Left hindlimb (tissue), 1 donor: ENCODE results near the gene CHCHD3.
"Not testable (repeated sequence)": the region's sequence is repeated elsewhere in the genome, so short reads cannot be mapped to it uniquely, and the experiment has no call there.

Experiments used
- DNase-seq: peaks from one replicate; pipeline ENCODE4 v3.0.0-alpha.2; 2018

The CHCHD3 gene

GRCh38 chr7:132942701-132943100, 139.2 kb downstream of the CHCHD3 start:
- no peak for DNase-seq

- no peak for DNase-seq
Observed at GRCh38 chr7:132941905-132942304, 140.0 kb downstream of the CHCHD3 start.

GRCh38 chr7:132941428-132941827, 140.5 kb downstream of the CHCHD3 start:
- DNase-seq = no peak

- no peak for DNase-seq
Observed at GRCh38 chr7:132940084-132940483, 141.8 kb downstream of the CHCHD3 start.

DNA sequence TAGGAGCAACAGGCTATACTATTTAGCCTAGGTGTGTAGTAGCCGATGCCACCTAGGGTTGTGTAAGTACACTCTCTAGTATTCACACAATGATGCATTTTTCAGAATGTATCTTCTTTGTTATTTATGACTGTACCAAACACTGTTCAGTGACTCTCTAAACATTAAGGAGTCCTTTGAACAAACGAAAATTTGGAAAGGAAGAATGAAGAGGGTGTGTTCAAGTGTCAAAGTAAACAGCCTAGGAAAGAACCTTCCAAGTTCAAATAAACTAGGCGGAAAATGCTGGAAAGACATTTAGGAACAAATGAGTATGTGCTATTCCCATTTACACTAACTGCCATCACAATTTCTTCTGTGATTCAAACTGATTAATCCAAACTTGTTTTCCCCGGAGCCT, 142.4 kb downstream of the CHCHD3 start:
- DNase-seq = no peak

DNA sequence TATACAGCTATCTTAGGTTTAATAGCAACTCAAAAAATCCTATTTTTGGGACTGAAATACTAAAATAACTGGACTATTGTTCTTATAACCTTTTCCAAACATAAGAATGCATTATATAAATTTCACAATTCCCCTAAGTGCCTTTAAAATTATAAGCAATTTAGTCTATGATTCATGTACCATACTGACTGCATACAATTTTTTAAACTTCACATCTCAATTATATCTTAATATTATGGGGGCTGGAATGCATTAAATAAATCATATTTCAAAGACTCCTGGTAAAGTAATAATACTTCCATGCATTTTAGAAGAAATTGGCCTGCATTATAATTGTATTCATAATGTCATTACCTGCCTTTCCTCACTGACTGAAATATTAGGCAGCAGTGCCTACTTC, 144.6 kb downstream of the CHCHD3 start:
- no peak for DNase-seq

GRCh38 chr7:132935608-132936007, 146.3 kb downstream of the CHCHD3 start:
- no peak for DNase-seq

DNA sequence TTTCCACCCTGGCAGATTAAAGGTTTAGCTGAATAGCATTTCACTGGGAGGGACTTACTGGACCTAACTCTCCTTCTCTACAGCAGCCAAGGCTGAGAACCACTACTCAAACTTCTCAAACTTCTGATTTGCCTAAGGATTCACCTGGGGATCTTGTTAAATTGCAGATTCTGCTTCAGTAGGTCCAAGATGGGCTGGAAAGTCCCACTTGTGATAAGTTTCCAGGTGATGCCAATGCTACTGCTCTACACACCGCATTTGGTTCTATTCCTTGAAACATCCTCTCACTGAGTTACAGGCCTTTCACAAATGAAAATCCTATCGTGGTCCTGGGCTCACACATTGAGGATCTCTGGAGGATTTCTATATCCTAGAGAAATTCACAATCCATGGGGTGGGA, 147.9 kb downstream of the CHCHD3 start:
- no peak for DNase-seq

DNA sequence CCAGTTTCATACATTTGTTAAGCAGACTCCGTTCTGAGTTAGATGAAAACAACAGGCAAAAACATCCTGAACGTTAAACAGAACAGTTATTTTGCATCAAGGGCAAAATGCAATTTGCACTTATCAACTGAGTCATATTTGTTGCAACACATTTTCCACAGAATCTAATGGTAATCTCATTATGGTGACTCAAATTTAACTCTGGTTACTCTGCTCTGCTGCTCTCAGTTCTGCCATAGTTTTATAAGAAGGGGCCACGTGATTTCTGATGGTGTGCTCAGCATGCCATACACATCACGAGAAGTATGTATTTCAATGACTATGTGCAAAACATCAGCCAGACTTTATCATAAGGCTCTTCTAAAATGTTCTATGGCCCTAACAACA, 148.8 kb downstream of the CHCHD3 start:
- no peak for DNase-seq

DNA sequence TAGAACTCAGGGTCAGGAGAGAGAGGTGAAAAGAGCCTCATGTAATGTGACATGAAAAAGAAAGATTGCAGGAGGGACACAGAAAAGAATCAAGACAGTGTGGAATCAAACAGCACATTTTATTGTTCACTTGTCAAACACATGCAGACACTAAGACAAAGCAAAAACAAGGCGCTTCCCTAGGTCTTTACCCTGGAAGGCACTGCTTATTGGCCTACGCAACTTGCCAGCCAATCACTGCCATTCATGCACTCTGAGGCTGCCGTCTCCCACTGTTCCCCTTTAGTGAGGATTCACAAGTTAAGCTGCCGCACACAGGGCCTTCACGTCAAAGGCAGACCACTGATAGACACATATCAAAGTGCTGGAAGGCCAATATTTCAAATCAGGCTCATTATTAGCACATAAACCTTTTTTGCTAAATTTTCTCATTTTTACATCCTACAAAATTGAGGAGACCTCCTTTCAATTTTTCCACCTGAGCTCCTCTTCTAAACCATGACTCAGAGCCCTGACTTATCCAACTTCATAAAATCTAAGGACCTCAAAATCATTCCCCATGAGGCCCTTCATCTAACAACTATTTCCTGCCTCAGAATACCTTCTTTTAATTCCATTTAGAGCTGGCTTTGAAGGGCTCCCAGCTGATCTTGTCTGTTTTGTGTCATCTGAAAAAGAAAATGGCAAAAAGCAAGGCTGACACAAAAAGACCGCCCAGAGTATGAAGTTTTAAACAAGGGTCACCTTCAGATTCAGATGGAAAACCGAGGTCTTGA, 149.4 kb downstream of the CHCHD3 start:
- DNase-seq = no peak

DNA sequence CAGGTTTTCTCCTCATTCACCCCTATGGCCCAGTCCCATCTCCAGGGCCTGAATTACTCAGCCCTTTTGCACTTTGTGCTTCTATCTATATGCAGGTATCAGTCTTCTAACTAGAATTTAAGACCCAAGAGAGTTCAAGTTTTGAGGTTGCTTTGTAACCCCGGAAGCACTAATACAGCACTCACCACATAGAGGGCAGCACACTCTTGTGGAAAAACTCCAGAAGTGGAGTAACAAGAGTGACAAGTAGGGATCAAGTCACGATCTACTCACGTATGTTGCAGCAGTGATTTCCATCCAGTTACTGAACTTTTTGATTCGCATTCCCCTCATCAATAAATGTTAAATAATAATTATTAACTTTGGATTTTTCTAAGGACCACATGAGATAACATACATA, 151.0 kb downstream of the CHCHD3 start:
- DNase-seq = no peak

DNA sequence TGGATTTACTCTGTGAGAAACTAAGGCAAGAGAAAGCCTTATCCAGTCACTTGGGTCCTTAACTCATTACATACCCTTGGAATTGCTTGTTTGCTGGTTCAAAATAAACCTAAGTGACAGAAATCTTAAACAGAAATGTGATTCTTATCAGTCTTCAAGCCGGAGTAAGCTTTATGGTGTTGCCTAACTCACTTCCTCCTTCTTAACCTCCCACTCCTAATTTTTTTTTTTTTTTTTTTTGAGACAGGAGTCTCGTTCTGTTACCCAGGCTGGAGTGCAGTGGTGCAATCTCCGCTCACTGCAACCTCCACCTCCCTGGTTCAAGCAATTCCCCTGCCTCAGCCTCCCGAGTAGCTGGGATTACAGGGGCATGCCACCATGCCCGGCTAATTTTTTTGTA, 151.9 kb downstream of the CHCHD3 start:
- not testable (repeated sequence) for DNase-seq

- DNase-seq = no peak
Observed at GRCh38 chr7:132919771-132920170, 162.1 kb downstream of the CHCHD3 start.

GRCh38 chr7:132915647-132916046, 166.2 kb downstream of the CHCHD3 start:
- no peak for DNase-seq

DNA sequence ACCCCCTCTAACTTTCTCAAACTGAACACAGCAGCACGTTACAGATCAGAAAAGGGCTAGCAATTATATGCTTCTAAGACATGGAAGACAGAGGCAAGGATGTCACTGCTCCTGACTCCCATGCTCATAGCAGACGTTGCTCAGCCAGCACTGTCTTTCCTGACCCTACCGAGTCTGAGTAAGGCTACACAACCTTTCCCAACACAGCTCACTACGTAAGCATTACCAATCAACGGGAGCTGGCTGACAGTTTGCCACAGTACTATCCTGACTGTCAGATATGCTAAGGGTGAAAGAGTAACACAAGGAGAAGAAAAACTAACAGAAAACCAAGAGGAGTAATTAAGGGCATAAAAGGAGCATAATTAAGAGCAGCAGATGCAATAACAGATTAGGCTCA, 171.2 kb downstream of the CHCHD3 start:
- no peak for DNase-seq

DNA sequence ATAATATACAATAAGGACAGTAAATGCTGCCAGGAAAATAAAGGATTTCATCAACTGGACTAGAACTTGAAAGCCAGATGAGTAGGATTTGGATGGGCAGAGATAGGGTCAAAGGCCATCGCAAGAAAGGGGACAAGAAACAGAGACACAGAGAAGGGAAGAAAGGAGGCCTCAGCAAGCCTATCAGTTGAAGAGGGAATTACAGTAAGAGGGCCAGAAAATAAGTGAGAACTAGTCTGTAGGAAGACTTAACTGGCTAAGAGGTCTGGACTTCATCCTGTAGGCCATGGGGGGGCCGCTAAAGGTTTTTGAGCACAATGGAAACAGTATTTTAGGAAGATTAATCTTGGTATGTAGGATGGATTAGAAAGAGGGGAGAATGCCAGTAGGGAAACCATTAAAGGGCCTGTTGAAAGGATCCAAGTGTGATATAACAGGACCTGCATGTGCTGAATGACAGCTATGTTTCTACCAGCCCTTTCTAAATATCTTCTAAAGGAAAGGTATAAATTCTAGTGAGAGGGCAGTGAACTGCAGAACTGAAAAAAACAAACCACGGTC, 174.4 kb downstream of the CHCHD3 start:
- no peak for DNase-seq

DNA sequence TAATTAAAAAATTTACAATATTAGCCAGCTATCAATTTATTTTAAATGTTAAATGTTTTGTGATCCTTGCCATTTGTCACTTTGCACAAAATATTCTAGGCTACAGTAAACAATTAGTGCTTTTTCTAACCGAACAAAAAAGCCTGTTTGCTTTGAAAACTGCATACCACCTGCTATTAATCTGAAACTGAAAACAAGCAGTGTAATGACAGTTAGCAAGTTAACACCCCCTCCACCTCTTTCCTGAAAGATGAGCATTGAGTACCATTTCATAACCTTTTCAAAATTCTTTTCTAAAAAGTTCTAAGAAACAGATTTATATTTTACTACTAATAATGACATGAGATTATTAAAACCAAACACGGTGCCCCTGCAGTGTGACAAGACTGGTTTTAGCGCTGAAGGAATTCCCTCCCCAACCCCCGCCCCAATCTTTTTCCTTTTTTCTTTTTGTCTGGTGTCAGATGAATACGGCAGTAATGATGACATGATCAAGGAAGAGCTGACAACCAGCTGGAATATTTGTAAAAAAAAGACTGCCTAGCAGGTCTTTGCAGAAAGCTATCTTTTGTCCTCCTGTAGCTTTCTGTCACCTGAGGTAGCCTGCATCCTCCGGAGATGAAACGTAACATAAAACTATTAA, 175.6 kb downstream of the CHCHD3 start:
- DNase-seq = no peak

GRCh38 chr7:132905136-132905535, 176.8 kb downstream of the CHCHD3 start:
- not testable (repeated sequence) for DNase-seq

DNA sequence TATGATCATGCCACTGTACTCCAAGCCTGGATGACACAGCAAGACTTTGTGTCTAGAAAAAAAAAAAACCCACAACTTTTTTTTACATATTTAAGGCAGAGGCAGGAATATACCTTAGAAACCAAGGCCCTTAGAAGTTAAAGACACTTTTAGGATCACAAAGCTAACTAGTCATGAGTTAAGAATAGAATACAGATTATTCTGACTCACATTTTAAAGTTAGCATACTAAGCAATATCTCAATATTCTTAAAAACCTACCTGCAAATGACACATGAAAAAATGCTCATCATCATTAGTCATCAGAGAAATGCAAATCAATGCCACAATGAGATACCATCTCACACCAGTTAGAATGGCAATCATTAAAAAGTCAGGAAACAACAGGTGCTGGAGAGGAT, 177.7 kb downstream of the CHCHD3 start:
- DNase-seq = no peak

GRCh38 chr7:132902294-132902693, 179.6 kb downstream of the CHCHD3 start:
- DNase-seq = not testable (repeated sequence)

DNA sequence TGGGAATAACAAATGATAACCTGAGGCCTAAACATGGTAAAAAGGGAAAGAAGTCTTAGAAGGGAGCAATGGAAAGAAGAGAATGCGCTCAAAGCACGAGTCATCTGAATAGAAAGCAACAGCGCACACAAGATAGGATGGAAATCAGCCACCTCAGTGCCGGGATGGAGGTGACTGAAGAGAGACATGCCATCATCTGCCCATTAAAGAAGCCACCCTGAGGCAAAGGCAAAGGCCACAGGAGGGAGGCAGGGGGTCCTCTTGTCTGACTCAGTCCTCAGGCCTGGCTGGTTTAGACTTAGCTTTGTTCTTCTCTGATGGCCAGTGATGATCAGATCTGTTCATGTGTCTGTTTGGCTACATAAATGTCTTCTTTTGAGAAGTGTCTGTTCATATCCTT, 180.6 kb downstream of the CHCHD3 start:
- no peak for DNase-seq

GRCh38 chr7:132899833-132900232, 182.1 kb downstream of the CHCHD3 start:
- peak; percentile 31 for DNase-seq

GRCh38 chr7:132898641-132899175, 183.2 kb downstream of the CHCHD3 start:
- not testable (repeated sequence) for DNase-seq

DNA sequence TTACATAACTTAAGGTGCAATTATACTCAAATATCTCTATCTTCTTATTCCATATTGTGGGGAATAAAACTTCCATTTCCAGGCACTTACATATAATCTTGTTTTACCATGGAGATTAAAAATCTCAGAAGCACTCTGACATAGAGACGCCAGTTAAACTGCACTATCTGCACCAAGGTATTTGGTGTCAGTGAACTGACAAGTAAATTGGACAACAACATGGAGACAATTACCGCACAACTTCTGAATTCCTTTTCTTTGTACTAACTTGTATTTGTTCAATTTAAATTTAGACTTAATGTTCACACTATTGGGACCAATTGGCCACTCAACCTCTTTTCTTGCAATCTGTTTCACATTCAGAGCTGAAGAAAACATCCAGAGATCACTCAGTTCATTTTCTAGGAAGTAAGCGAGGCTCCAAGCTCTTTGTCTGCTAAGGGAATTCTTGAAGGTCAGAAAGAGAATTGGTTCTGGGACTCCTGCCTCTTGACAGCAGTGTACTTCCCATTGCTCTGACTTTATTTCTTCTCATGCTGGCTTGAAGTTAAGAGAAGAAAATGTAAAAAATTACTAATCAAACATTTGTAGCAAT, 184.7 kb downstream of the CHCHD3 start:
- no peak for DNase-seq
